HEK293 (cell line): ENCODE data around the gene PPP2R3A.
"Not testable (repeated sequence)": the region's sequence is repeated elsewhere in the genome, so short reads cannot be mapped to it uniquely, and the experiment has no call there.

Experiments used
- CTCF ChIA-PET: fragments of 350-600 bp; formaldehyde crosslinking; extraction: SDS; loops from one replicate; lab custom pipeline; 2021; ENCODE audit warnings: antibody characterized with exemption; lab: Yijun Ruan, JAX
- POLR2A ChIA-PET: fragments of 300-600 bp; formaldehyde crosslinking; extraction: SDS; loops from one replicate; lab custom pipeline; 2020; ENCODE audit warnings: antibody characterized with exemption, inconsistent platforms; lab: Yijun Ruan, JAX
- H3K27ac ChIP-seq: fragments of 200-500 bp; sonication (Bioruptor generic); 2 replicates; pipeline ENCODE4 v1.5.1; 2014; ENCODE audit warnings: low read depth, low read length, control low read depth, inconsistent platforms; ENCODE audit errors: extremely low read depth
- H3K36me3 ChIP-seq, 2 experiments: fragments of 200-500 bp in 1 of 2; sonication (Bioruptor generic) in 1 of 2; 1 replicate in 1 of 2; 2 replicates in 1 of 2; pipeline ENCODE4 v1.5.1; 2014 to 2017; ENCODE audit warnings: inconsistent platforms in 2 of 2, low read length in 2 of 2; ENCODE audit not compliant: control insufficient read depth in 2 of 2, insufficient read depth in 1 of 2
- H3K4me1 ChIP-seq: fragments of 200-500 bp; sonication (Bioruptor generic); 2 replicates; pipeline ENCODE4 v1.5.1; 2014; ENCODE audit warnings: mild to moderate bottlenecking, low read length, inconsistent platforms; ENCODE audit not compliant: control insufficient read depth, insufficient read depth
- H3K4me3 ChIP-seq: 2 replicates; pipeline ENCODE4 v1.5.1; 2011; ENCODE audit warnings: low read depth, mild to moderate bottlenecking, control low read depth, low read length, moderate library complexity
- H3K9me3 ChIP-seq: fragments of 200-500 bp; sonication (Bioruptor generic); 2 replicates; pipeline ENCODE4 v1.5.1; 2014; ENCODE audit warnings: low read depth, low read length, inconsistent platforms; ENCODE audit not compliant: control insufficient read depth, insufficient read depth
- BCL11A ChIP-seq: fragments of 450-650 bp; formaldehyde crosslinking; IDR thresholded peaks from 2 replicates; pipeline ENCODE4 v1.5.1; 2016; ENCODE audit warnings: low read depth, missing biosample characterization, missing genetic modification characterization
- PRDM6 ChIP-seq: fragments of 450-650 bp; formaldehyde crosslinking; IDR thresholded peaks from 2 replicates; pipeline ENCODE4 v1.5.1; 2017; ENCODE audit warnings: missing biosample characterization, missing genetic modification characterization
- REPIN1 ChIP-seq: fragments of 450-650 bp; formaldehyde crosslinking; IDR thresholded peaks from 2 replicates; pipeline ENCODE4 v1.5.1; 2017; ENCODE audit warnings: missing biosample characterization, missing genetic modification characterization, low read depth
- TSHZ1 ChIP-seq: fragments of 450-650 bp; formaldehyde crosslinking; IDR thresholded peaks from 2 replicates; pipeline ENCODE4 v1.5.1; 2016; ENCODE audit warnings: missing biosample characterization, missing genetic modification characterization, borderline replicate concordance
- ZBTB48 ChIP-seq: fragments of 450-650 bp; formaldehyde crosslinking; IDR thresholded peaks from 2 replicates; pipeline ENCODE4 v1.5.1; 2016; ENCODE audit warnings: missing biosample characterization, missing genetic modification characterization
- ZEB2 ChIP-seq: fragments of 450-650 bp; formaldehyde crosslinking; IDR thresholded peaks from 2 replicates; pipeline ENCODE4 v1.5.1; 2016; ENCODE audit warnings: missing biosample characterization, missing genetic modification characterization
- ZFHX2 ChIP-seq: fragments of 450-650 bp; formaldehyde crosslinking; conservative IDR thresholded peaks from 2 replicates; pipeline ENCODE4 v1.5.1; 2016; ENCODE audit warnings: missing biosample characterization, missing genetic modification characterization
- ZIC2 ChIP-seq: fragments of 450-650 bp; formaldehyde crosslinking; IDR thresholded peaks from 2 replicates; pipeline ENCODE4 v1.5.1; 2016; ENCODE audit warnings: missing biosample characterization, missing genetic modification characterization
- ZNF121 ChIP-seq: fragments of 450-650 bp; formaldehyde crosslinking; IDR thresholded peaks from 2 replicates; pipeline ENCODE4 v1.5.1; 2016; ENCODE audit warnings: missing biosample characterization, missing genetic modification characterization
- ZNF214 ChIP-seq: fragments of 450-650 bp; formaldehyde crosslinking; IDR thresholded peaks from 2 replicates; pipeline ENCODE4 v1.5.1; 2017; ENCODE audit warnings: missing biosample characterization, mild to moderate bottlenecking, missing genetic modification characterization, borderline replicate concordance
- ZNF366 ChIP-seq: fragments of 450-650 bp; formaldehyde crosslinking; conservative IDR thresholded peaks from 2 replicates; pipeline ENCODE4 v1.5.1; 2016; ENCODE audit warnings: missing biosample characterization, missing genetic modification characterization
- ZNF394 ChIP-seq: fragments of 450-650 bp; formaldehyde crosslinking; IDR thresholded peaks from 2 replicates; pipeline ENCODE4 v1.5.1; 2016; ENCODE audit warnings: missing biosample characterization, missing genetic modification characterization, mild to moderate bottlenecking, moderate library complexity, borderline replicate concordance
- ZNF580 ChIP-seq: fragments of 450-650 bp; formaldehyde crosslinking; IDR thresholded peaks from 2 replicates; pipeline ENCODE4 v1.5.1; 2016; ENCODE audit warnings: missing biosample characterization, missing genetic modification characterization
- ZNF623 ChIP-seq: fragments of 450-650 bp; formaldehyde crosslinking; IDR thresholded peaks from 2 replicates; pipeline ENCODE4 v1.5.1; 2016; ENCODE audit warnings: missing biosample characterization, missing genetic modification characterization
- TF ChIP-seq, protein P1 (sequence below): fragments of 450-650 bp; formaldehyde crosslinking; IDR thresholded peaks from 2 replicates; pipeline ENCODE4 v1.5.1; 2016; ENCODE audit warnings: missing biosample characterization, missing genetic modification characterization
- TF ChIP-seq, protein P2 (sequence below): fragments of 450-650 bp; formaldehyde crosslinking; IDR thresholded peaks from 2 replicates; pipeline ENCODE4 v1.5.1; 2017; ENCODE audit warnings: missing biosample characterization, missing genetic modification characterization

Gene PPP2R3A

GRCh38 chr3:135929670-135930069, 35.9 kb upstream of the PPP2R3A start (continued):
- TF ChIP-seq, protein P1, sequence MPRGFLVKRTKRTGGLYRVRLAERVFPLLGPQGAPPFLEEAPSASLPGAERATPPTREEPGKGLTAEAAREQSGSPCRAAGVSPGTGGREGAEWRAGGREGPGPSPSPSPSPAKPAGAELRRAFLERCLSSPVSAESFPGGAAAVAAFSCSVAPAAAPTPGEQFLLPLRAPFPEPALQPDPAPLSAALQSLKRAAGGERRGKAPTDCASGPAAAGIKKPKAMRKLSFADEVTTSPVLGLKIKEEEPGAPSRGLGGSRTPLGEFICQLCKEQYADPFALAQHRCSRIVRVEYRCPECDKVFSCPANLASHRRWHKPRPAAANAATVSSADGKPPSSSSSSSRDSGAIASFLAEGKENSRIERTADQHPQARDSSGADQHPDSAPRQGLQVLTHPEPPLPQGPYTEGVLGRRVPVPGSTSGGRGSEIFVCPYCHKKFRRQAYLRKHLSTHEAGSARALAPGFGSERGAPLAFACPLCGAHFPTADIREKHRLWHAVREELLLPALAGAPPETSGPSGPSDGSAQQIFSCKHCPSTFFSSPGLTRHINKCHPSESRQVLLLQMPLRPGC (tag by site-specific recombination), result no peak
- no peak for TF ChIP-seq BCL11A
- no peak for TF ChIP-seq ZNF623 (tag by site-specific recombination)
- TF ChIP-seq ZEB2 (tag by site-specific recombination), result no peak
- TF ChIP-seq REPIN1 (tag by site-specific recombination), result no peak

DNA sequence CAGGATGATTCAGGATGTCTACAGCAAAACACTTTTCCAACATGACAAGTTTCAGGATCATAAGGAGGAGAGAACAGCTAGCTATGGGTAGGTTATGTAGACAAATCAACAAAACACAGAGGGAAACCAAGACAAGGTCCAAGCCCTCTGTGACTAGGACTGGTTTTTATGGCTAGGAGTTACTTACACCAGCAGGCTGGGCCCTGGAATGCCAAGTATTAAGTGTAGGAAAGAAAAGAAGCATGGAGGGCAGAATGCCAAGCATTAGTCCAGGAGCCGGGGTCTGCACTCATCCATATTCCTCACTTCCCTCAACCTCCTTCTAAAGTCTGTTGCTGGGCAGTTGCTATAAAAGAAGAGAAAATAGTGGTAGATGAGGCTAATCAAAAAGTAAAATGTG, 35.3 kb upstream of the PPP2R3A start:
- Histone ChIP-seq H3K36me3 (no peaks in the 10 kb centered on the region), H3K9me3 (no peaks in the 10 kb centered on the region), H3K4me3 (no peak overlapping the region), H3K4me1 (no peaks in the 10 kb centered on the region), H3K27ac (no peak overlapping the region)
- ChIA-PET POLR2A (no interaction called here), CTCF (interaction anchor here (1.4 kb wide), 1 partner anchor 12 kb away, joined by 4 read pairs; no protein-coding TSS in a partner anchor)
- TF ChIP-seq ZFHX2 (tag by site-specific recombination) (no peak), PRDM6 (tag by site-specific recombination) (no peak), ZNF214 (no peak)

DNA sequence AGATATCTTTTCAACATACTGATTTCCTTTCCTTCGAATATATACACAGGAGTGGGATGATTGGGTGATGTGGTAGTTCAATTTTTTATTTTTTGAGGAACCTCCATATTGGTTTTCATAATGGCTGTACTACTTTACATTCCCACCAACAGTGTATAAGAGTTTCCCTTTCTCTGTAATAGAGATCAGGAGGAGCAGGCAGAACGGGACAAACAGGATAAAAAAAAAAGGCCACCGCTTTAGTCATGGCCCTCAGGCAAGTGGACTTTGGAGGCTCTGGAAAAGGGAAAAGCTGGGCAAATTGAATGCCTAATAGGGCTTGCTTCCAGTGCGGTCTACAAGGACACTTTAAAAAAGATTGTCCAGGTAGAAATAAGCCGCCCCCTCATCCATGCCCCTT, 30.4 kb upstream of the PPP2R3A start:
- POLR2A ChIA-PET, H3K27ac ChIP-seq, H3K4me1 ChIP-seq, H3K36me3 ChIP-seq, H3K4me3 ChIP-seq, CTCF ChIA-PET, H3K9me3 ChIP-seq: not testable (repeated sequence)

- POLR2A ChIA-PET, H3K4me3 ChIP-seq, H3K27ac ChIP-seq, H3K9me3 ChIP-seq, H3K4me1 ChIP-seq, H3K36me3 ChIP-seq, CTCF ChIA-PET: not testable (repeated sequence)
Measured at GRCh38 chr3:135937766-135938165, 27.8 kb upstream of the PPP2R3A start.

- CTCF ChIA-PET, result interaction anchor here (0.5 to 0.7 kb wide), 2 partner anchors 177 to 195 kb away, joined by 3 to 4 read pairs; no protein-coding TSS in a partner anchor
- no peaks in the 10 kb centered on the region for H3K36me3 ChIP-seq
- no peaks in the 10 kb centered on the region for H3K9me3 ChIP-seq
- POLR2A ChIA-PET, result no interaction called here
- H3K27ac ChIP-seq, result no peak overlapping the region
- no peaks in the 10 kb centered on the region for H3K4me1 ChIP-seq
- no peak overlapping the region for H3K4me3 ChIP-seq
- no peak for TF ChIP-seq ZBTB48 (tag by site-specific recombination)
- no peak for TF ChIP-seq TSHZ1
- no peak for TF ChIP-seq ZNF121 (tag by site-specific recombination)
- no peak for TF ChIP-seq ZNF580 (tag by site-specific recombination)
- TF ChIP-seq ZNF394 (tag by site-specific recombination), result no peak
- no peak for TF ChIP-seq ZNF366 (tag by site-specific recombination)
- TF ChIP-seq ZIC2 (tag by site-specific recombination), result no peak
- TF ChIP-seq, protein P1 (tag by site-specific recombination), result no peak
- TF ChIP-seq, protein P2, sequence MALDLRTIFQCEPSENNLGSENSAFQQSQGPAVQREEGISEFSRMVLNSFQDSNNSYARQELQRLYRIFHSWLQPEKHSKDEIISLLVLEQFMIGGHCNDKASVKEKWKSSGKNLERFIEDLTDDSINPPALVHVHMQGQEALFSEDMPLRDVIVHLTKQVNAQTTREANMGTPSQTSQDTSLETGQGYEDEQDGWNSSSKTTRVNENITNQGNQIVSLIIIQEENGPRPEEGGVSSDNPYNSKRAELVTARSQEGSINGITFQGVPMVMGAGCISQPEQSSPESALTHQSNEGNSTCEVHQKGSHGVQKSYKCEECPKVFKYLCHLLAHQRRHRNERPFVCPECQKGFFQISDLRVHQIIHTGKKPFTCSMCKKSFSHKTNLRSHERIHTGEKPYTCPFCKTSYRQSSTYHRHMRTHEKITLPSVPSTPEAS (tag by site-specific recombination), result no peak
Measured at GRCh38 chr3:135944831-135945230, 20.7 kb upstream of the PPP2R3A start.
